ENCODE results near the gene SUPT4H1.

Gene SUPT4H1

GRCh38 chr17:58328195-58329034 is 23.6 kb downstream of the SUPT4H1 start, which contains the start of gene TSPOAP1:
TSPOAP1 (minus strand) TSS chr17:58328795; CDS start chr17:58327920, 875 bp downstream.
- DNase-seq = peak; percentile 81

DNA sequence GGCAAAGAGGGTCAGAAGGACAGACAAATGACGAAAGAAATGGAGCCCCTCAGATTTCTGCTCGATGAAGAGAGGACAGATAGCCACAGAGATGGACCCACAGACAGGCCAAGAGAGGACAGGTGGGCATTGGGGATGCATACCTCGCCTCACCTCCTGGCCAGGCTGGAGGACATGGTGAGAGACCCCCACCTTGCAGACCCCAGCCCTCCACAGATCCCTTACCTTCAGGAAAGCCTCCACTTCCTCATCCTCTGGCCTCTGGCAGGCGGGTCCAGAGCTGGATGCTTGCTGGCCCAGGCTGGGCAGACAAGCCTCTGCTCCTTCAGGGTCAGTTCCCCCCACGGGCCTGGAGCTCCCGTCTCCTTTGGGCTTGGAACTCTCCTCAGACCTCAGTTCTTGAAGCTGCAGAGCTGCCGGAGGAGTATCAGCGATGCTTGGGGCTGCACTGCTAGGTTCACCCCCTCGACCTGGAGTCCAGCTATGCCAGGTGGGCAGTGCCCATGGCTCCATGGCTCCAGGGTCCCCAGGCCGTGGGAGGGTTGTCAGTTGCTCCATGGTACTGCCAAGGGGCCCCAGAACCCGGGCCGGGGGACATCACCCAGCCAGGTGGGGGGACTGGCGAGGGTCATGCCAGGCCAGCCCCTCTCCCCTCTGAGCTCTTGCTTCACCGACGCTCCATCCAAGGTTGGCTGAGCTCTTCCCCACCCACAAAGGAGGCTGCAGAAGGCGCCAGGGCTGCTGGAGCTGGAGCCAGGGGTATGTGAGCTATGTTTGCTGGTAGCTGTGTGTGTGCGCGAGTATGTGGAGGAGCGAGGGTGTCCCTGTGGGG is 24.4 kb downstream of the SUPT4H1 start:
- DNase-seq = no peak

DNA sequence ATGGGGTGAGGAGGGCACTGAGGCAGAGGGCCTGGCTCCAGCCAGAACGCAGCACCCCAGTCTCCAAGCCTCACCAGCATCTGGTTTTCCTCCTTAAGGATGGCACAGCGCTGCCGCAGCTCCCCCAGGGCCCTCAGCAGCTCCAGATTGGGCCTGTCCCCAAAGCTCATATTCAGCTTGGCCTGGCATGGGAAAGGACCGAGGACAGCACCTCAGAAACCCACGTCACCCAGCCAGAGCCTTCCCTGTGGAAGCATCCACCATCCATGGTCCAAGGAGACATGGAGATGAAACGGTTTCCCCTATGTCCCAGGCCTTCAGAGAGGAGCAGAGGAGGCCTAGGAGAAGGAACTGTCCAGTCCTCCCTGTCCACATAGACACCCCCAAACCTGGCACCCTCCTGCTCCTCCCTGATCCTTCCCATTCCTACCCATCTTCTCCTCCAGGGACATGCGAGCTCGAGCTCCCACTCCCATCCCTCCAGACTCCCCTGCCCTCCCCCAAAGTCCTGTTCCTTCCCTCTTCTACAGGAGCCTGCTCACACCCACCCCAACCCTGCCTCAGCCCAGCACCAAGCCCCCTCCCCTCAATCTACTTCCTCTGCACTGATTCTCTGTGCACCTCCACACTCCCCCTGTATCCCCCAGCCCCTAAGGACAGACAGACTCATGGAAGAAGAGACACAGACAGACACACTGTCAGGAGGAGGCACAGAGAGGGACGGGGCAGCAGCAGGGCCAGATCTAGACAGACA is 25.2 kb downstream of the SUPT4H1 start:
- no peak for DNase-seq

- no peak for DNase-seq
Measured at GRCh38 chr17:58325976-58326468, 26.0 kb downstream of the SUPT4H1 start.

- no peak for DNase-seq
Measured at GRCh38 chr17:58325289-58325726, 26.7 kb downstream of the SUPT4H1 start.

GRCh38 chr17:58324409-58325288 is 27.4 kb downstream of the SUPT4H1 start:
- no peak for DNase-seq

DNA sequence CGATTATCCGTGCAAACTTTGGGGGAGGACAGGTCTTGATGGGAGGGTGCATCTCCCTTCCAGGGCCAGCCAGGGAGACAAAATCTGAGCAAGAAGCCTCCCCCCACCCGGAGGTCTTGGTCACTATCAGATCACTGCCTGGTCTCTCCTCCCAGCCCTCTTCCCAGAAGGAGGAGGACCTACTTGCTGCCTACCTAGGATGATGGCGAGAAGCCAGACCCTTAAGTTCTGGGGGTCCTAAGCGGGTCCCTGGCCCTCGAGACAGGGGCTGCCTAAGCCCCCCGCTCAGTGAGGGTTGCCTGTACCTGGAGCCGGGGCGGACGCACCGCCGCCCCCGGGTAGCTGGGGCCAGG is 28.0 kb downstream of the SUPT4H1 start:
- DNase-seq = no peak

DNA sequence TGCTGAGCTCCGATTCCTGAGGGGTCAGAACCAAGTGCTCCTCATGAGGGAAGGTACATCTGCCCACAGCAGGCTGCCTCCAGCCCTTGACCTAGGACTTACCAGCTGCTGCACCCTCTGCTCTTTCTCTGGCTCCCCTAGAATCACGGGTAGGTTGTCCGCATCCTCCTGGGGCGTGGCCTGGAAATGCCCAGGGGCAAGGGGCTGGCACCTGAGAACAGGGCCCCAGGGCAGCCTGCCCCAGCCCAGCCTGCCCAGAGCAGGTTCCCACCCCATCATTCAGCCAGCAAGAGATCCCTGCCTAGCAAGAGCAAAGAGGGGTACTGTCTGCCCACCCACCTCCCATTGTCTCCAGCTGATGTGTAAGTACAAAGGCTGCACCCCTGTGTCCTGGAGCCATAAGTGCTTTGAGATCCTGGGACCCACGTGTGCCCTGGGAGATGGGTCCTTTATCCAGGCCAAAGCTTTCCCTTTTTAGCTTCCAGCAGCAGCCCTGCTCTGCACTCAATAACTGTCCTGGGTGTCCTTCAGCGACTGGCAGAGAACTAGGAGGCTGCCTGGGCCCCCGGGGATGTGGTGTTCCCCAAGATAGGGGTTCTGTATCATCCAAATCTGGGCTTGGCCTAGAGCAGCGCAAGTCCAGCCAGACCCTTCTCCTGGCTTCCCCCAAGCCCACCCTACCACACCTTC is 28.5 kb downstream of the SUPT4H1 start:
- no peak for DNase-seq

- no peak for DNase-seq
Measured at GRCh38 chr17:58322581-58323185, 29.3 kb downstream of the SUPT4H1 start.

- no peak for DNase-seq
Measured at GRCh38 chr17:58321571-58322525, 30.2 kb downstream of the SUPT4H1 start.

GRCh38 chr17:58320570-58321323 is 31.3 kb downstream of the SUPT4H1 start:
- no peak for DNase-seq

- DNase-seq = no peak
Measured at GRCh38 chr17:58320163-58320558, 31.8 kb downstream of the SUPT4H1 start.

GRCh38 chr17:58319173-58320162 is 32.5 kb downstream of the SUPT4H1 start:
- no peak for DNase-seq

GRCh38 chr17:58318627-58319172 is 33.3 kb downstream of the SUPT4H1 start:
- DNase-seq = no peak

- DNase-seq = no peak
Measured at GRCh38 chr17:58318065-58318481, 33.9 kb downstream of the SUPT4H1 start.

DNA sequence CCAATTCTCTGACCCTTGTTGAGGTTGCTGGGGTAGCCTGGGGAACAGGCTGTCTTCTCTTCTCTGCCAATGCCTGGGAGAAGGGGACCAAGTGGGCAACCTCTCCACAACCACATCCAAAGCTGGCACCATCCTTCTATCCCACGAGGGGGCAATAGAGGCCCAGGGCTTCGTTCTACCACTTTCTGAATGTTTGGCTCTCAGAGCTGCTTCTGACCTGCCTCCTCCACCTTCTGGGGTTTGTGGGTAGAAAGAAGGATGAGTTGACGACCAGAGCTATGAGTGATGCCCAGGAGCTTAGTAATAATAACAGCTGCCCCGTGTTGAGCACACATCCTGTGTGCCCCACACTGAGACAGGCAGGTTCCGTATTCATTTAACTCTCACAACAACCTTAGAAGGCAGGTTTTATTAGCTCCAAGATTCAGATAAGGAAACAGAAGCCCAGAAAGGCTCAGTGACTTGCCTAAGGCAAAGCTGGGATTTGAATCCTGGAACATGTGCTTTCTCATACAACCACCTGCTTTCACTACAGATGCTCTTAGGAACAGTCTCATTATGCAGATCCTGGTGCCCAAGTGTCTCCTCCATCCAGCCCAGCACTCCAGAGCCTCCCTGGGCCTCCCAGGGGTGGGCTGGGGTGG is 34.5 kb downstream of the SUPT4H1 start:
- DNase-seq = peak; percentile 61
